ENCODE data around the gene VPS26B.

The VPS26B gene

GRCh38 chr11:134244593-134244992 lies 20.1 kb downstream of the VPS26B start:
- peak; percentile 46 for DNase-seq (ENCODE audit: low read depth)
- TF ChIP-seq MYC (IDR thresholded peaks at IDR 0.05; ENCODE audit: low read depth, low read length), result no peak
- peak; percentile 56 for TF ChIP-seq CTCF (IDR thresholded peaks at IDR 0.05; ENCODE audit: low read depth, low read length)
- no peak overlapping the region for H3K4me3 ChIP-seq (ENCODE audit: low read depth, low read length)

- no peak overlapping the region for H3K4me3 ChIP-seq (ENCODE audit: low read depth, low read length)
- no peak for DNase-seq (ENCODE audit: low read depth)
- no peak for TF ChIP-seq CTCF (IDR thresholded peaks at IDR 0.05; ENCODE audit: low read depth, low read length)
- no peak for TF ChIP-seq POLR2A (IDR thresholded peaks at IDR 0.05; ENCODE audit: extremely low read depth, insufficient read length)
- TF ChIP-seq MAX (IDR thresholded peaks at IDR 0.05; ENCODE audit: low read depth, low read length), result no peak
- no peak for TF ChIP-seq MYC (IDR thresholded peaks at IDR 0.05; ENCODE audit: low read depth, low read length)
Observed at GRCh38 chr11:134245434-134245833, 21.0 kb downstream of the VPS26B start.

- no peak for TF ChIP-seq MYC (IDR thresholded peaks at IDR 0.05; ENCODE audit: low read depth, low read length)
- no peak for TF ChIP-seq POLR2A (IDR thresholded peaks at IDR 0.05; ENCODE audit: extremely low read depth, insufficient read length)
- no peak for TF ChIP-seq CTCF (IDR thresholded peaks at IDR 0.05; ENCODE audit: low read depth, low read length)
- TF ChIP-seq MAX (IDR thresholded peaks at IDR 0.05; ENCODE audit: low read depth, low read length), result no peak
Observed at GRCh38 chr11:134246100-134246499, 21.6 kb downstream of the VPS26B start.

GRCh38 chr11:134246678-134247077 lies 22.2 kb downstream of the VPS26B start:
- TF ChIP-seq MAX (IDR thresholded peaks at IDR 0.05; ENCODE audit: low read depth, low read length) (no peak), MYC (IDR thresholded peaks at IDR 0.05; ENCODE audit: low read depth, low read length) (no peak), POLR2A (IDR thresholded peaks at IDR 0.05; ENCODE audit: extremely low read depth, insufficient read length) (no peak), CTCF (IDR thresholded peaks at IDR 0.05; ENCODE audit: low read depth, low read length) (no peak)
- H3K4me3 ChIP-seq (ENCODE audit: low read depth, low read length), result no peak overlapping the region
- DNase-seq (ENCODE audit: low read depth), result no peak

More at GRCh38 chr11:134246100-134246499, 21.6 kb downstream of the VPS26B start:
- no peak overlapping the region for H3K4me3 ChIP-seq (ENCODE audit: low read depth, low read length)
- DNase-seq (ENCODE audit: low read depth), result no peak

- H3K4me3 ChIP-seq (ENCODE audit: low read depth, low read length), result no peak overlapping the region
- TF ChIP-seq CTCF (IDR thresholded peaks at IDR 0.05; ENCODE audit: low read depth, low read length) (no peak), MYC (IDR thresholded peaks at IDR 0.05; ENCODE audit: low read depth, low read length) (no peak), POLR2A (IDR thresholded peaks at IDR 0.05; ENCODE audit: extremely low read depth, insufficient read length) (no peak), MAX (IDR thresholded peaks at IDR 0.05; ENCODE audit: low read depth, low read length) (no peak)
- no peak for DNase-seq (ENCODE audit: low read depth)
Observed at GRCh38 chr11:134248910-134249480, 24.5 kb downstream of the VPS26B start.

GRCh38 chr11:134250246-134250645 lies 25.8 kb downstream of the VPS26B start:
- DNase-seq (ENCODE audit: low read depth), result no peak
- no peak for TF ChIP-seq MYC (IDR thresholded peaks at IDR 0.05; ENCODE audit: low read depth, low read length)
- TF ChIP-seq CTCF (IDR thresholded peaks at IDR 0.05; ENCODE audit: low read depth, low read length), result no peak
- no peak for TF ChIP-seq MAX (IDR thresholded peaks at IDR 0.05; ENCODE audit: low read depth, low read length)
- no peak for TF ChIP-seq POLR2A (IDR thresholded peaks at IDR 0.05; ENCODE audit: extremely low read depth, insufficient read length)
- no peak overlapping the region for H3K4me3 ChIP-seq (ENCODE audit: low read depth, low read length)

Measured in NB4 (cell line).